ENCODE measurements around the gene CLEC2B. TPM values are rescaled to one million over a fixed set of nuclear protein-coding genes. Genes with fewer than 3 reads are reported as not detected.

The CLEC2B gene
- total RNA-seq, result 10 to 100 TPM; 53.7 to 61.4 TPM

DNA sequence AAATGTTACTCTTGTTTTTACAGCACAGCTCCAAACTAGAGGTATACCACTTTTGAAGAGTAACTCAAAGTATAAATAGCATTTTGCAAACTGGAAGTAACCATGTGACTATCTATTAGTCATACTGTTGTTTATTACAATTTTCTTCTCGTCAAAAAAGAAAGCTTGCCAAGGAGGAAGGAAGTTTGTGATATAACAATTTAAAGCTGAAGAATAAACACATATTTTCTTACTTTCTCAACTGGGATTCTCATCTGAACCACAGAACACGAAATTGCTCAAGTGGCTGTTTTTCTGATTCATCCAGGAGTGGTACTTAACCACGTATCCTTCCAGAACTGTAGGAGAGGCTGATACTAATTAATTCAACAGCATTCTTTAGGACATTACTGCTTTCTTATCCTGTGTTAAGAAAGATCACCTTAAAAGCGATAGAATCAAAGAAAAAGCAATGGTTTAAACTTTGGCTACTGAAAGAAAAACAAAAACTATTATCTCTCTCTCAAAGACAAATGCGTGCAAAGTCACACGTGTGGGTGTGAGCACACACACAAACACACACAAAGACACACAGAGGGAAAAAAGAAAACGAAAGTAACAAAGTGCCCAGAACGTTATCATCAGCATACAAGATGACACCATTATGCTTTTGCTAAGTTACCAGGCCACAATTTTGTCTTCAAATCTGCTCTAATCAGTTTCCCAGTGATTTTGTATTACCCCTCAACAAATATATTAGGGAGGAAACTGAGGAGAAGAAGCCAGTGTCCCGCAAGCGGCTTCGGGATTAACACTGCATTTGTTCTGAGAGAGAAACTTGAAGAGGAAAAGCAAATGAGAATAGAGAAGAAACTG is at the start of gene CLEC2B:
Gene CLEC2B (minus strand): TSS at position 48 of the 855 bp plus-strand sequence.
- Mint-ChIP-seq H3K4me3 (peak within 1 kb of the TSS; percentile 91), H3K27me3 (no peaks in the 10 kb centered on the region), H3K9me3 (peaks cover 3% of the 10 kb centered on the region), H3K36me3 (ENCODE audit: low read depth) (peaks cover 16% of the 10 kb centered on the region), H3K27ac (peak within 1 kb of the TSS; percentile 98), H3K4me1 (peaks cover 21% of the 10 kb centered on the region)
- CTCF ChIA-PET, result interaction anchor here (0.6 to 1.5 kb wide), 4 partner anchors 11 to 127 kb away, joined by 3 to 8 read pairs (median 3); no protein-coding TSS in a partner anchor
- POLR2A ChIA-PET, result interaction anchor here (1.0 to 2.0 kb wide), 6 partner anchors 72 to 200 kb away, joined by 3 to 10 read pairs (median 6); partner anchors contain the start of genes CD69 and CLEC2D
- peak; percentile 54 for DNase-seq

- peaks cover 27% of the 10 kb centered on the region for H3K4me1 Mint-ChIP-seq
- no peak for DNase-seq
- H3K27ac Mint-ChIP-seq, result no peak overlapping the region
- peaks cover 58% of the 10 kb centered on the region for H3K9me3 Mint-ChIP-seq
- POLR2A ChIA-PET, result no interaction called here
- peaks cover 8% of the 10 kb centered on the region for H3K27me3 Mint-ChIP-seq
- no peak overlapping the region for H3K4me3 Mint-ChIP-seq
- H3K36me3 Mint-ChIP-seq (ENCODE audit: low read depth), result peaks cover 46% of the 10 kb centered on the region
- CTCF ChIA-PET, result no interaction called here
Measured at GRCh38 chr12:9911708-9912107, 42.6 kb upstream of the CLEC2B start.

GRCh38 chr12:9910716-9911421 is 41.7 kb upstream of the CLEC2B start:
- Mint-ChIP-seq H3K4me3 (no peak overlapping the region), H3K4me1 (peaks cover 35% of the 10 kb centered on the region), H3K9me3 (peaks cover 58% of the 10 kb centered on the region), H3K27ac (peak overlapping the region; percentile 28), H3K36me3 (ENCODE audit: low read depth) (peaks cover 52% of the 10 kb centered on the region), H3K27me3 (peaks cover 6% of the 10 kb centered on the region)
- ChIA-PET CTCF (no interaction called here), POLR2A (no interaction called here)
- no peak for DNase-seq

DNA sequence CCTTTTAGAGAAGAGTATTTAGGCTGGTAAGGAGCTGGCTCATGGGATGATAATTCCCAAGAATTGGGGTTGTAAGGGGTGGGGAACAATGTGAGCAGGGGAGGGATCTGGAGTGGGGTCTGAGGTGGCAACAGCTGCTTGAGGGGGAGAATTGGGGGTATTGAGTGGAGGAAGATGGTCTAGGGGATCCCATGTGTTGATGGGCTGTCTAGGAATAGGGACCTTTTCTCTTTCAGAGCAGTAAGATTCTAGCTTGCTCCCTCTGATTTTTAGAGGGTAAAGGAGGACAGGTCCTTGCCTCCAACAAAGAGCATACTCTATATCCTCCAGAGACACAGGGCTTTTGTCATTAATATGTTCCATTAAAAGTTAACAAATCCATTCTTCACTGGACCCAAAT is 40.6 kb upstream of the CLEC2B start:
- Mint-ChIP-seq H3K36me3 (ENCODE audit: low read depth) (peaks cover 58% of the 10 kb centered on the region), H3K4me1 (peaks cover 41% of the 10 kb centered on the region), H3K9me3 (peaks cover 64% of the 10 kb centered on the region), H3K27me3 (peaks cover 4% of the 10 kb centered on the region), H3K27ac (no peak overlapping the region), H3K4me3 (no peak overlapping the region)
- no peak for DNase-seq
- POLR2A ChIA-PET, result no interaction called here
- CTCF ChIA-PET, result interaction anchor here (0.7 to 1.6 kb wide), 5 partner anchors 10 to 96 kb away, joined by 3 to 4 read pairs (median 3); no protein-coding TSS in a partner anchor

- CTCF ChIA-PET, result interaction anchor here (0.9 to 1.7 kb wide), 2 partner anchors 12 to 21 kb away, joined by 3 to 5 read pairs; no protein-coding TSS in a partner anchor
- Mint-ChIP-seq H3K4me1 (peaks cover 41% of the 10 kb centered on the region), H3K4me3 (no peak overlapping the region), H3K27ac (no peak overlapping the region), H3K9me3 (peaks cover 68% of the 10 kb centered on the region), H3K27me3 (no peaks in the 10 kb centered on the region), H3K36me3 (ENCODE audit: low read depth) (peaks cover 63% of the 10 kb centered on the region)
- no peak for DNase-seq
- POLR2A ChIA-PET, result no interaction called here
Measured at GRCh38 chr12:9908350-9908749, 39.2 kb upstream of the CLEC2B start.

DNA sequence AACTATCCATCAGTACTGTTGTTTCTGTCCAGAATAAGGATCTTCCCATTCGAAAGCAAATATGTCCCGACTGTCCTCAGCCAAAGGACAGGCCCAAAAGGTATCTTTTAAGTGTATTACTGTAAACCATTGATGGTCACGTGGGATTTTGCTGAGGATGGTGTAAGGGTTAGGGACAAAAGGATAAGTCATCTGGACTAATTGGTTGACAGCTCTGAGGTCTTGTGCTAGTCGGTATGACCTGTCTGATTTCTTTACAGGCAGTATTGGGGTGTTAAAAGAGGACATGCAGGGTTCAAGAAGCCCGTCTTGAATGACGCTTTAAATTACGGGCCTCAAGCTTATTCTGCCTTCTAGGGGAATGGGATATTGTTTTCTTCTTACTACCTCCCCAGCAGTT is 38.6 kb upstream of the CLEC2B start:
- CTCF ChIA-PET, result interaction anchor here (0.9 to 1.7 kb wide), 4 partner anchors 12 to 147 kb away, joined by 3 to 5 read pairs (median 4); partner anchors contain the start of gene CD69
- peaks cover 66% of the 10 kb centered on the region for H3K36me3 Mint-ChIP-seq (ENCODE audit: low read depth)
- DNase-seq, result no peak
- no peaks in the 10 kb centered on the region for H3K27me3 Mint-ChIP-seq
- no peak overlapping the region for H3K27ac Mint-ChIP-seq
- POLR2A ChIA-PET, result no interaction called here
- no peak overlapping the region for H3K4me3 Mint-ChIP-seq
- H3K4me1 Mint-ChIP-seq, result peaks cover 39% of the 10 kb centered on the region
- H3K9me3 Mint-ChIP-seq, result peaks cover 72% of the 10 kb centered on the region

- CTCF ChIA-PET, result interaction anchor here (0.6 to 2.0 kb wide), 9 partner anchors 11 to 247 kb away, joined by 3 to 6 read pairs (median 3); partner anchors contain the start of genes CD69 and CLEC2B
- no peak overlapping the region for H3K4me3 Mint-ChIP-seq
- H3K27me3 Mint-ChIP-seq, result no peaks in the 10 kb centered on the region
- H3K9me3 Mint-ChIP-seq, result peaks cover 71% of the 10 kb centered on the region
- POLR2A ChIA-PET, result no interaction called here
- peaks cover 66% of the 10 kb centered on the region for H3K36me3 Mint-ChIP-seq (ENCODE audit: low read depth)
- peak; percentile 45 for DNase-seq
- H3K4me1 Mint-ChIP-seq, result peaks cover 35% of the 10 kb centered on the region
- peak overlapping the region; percentile 59 for H3K27ac Mint-ChIP-seq
Measured at GRCh38 chr12:9906873-9907272, 37.7 kb upstream of the CLEC2B start.

DNA sequence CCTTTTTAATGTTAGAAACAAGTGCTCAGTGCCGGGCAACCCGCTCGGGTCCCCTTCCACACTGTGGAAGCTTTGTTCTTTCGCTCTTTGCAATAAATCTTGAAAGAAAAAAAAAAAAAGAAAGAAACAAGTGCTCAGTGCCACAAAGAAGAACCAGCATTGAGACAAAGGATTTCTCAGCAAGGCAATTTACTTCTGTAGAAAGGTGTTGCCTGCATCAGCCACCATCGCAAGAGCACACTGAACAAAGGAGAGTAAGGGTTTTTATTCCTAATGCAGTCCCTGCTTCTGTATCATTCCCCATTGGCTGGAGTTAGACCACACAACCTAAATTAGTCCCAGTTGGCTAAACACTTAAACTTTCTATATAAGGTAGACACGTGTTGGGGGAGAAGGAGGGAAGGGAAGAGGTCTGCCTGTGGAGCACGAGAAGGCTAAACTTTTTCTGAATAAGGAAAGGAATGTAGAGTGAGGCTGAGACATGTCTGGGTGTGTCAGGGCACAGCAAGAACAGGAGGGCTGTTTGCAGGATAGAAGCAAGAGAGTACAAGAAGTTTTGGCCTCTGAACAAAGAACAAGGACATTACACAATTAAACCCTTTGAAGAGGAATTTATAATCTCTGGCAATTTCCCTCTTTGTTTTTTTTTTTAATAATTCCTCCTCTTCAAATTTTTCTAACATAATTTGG is 33.5 kb upstream of the CLEC2B start:
- Mint-ChIP-seq H3K9me3 (peaks cover 42% of the 10 kb centered on the region), H3K27ac (no peak overlapping the region), H3K36me3 (ENCODE audit: low read depth) (peaks cover 36% of the 10 kb centered on the region), H3K4me1 (peaks cover 24% of the 10 kb centered on the region), H3K4me3 (no peak overlapping the region), H3K27me3 (no peaks in the 10 kb centered on the region)
- no peak for DNase-seq
- CTCF ChIA-PET, result interaction anchor here (0.7 to 1.4 kb wide), 3 partner anchors 12 to 30 kb away, joined by 3 read pairs; no protein-coding TSS in a partner anchor
- POLR2A ChIA-PET, result interaction anchor here (0.6 kb wide), 1 partner anchor 11 kb away, joined by 3 read pairs; no protein-coding TSS in a partner anchor

DNA sequence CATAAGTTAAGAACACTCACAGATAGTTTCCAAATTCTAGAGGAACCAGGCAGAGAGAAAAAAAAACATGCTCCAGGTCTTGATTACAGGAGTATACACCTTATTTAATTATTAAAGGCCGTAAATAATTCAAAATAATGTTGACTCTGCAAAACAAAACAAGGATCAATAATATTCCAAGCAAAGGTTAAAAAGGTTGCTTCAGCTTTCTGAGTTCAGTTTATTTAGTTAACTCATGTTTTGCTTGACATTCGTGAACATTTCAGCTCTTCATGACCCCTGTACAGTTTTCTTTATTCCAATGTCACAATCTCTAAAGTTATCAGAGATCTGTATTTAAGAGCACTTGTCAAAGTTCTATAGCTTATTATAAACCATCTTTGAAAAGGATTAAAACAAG is 31.8 kb upstream of the CLEC2B start:
- H3K4me1 Mint-ChIP-seq, result peaks cover 6% of the 10 kb centered on the region
- POLR2A ChIA-PET, result no interaction called here
- H3K27ac Mint-ChIP-seq, result no peak overlapping the region
- no peak overlapping the region for H3K4me3 Mint-ChIP-seq
- H3K9me3 Mint-ChIP-seq, result peaks cover 35% of the 10 kb centered on the region
- DNase-seq, result no peak
- CTCF ChIA-PET, result interaction anchor here (1.0 to 1.8 kb wide), 3 partner anchors 9 to 47 kb away, joined by 3 to 5 read pairs (median 4); no protein-coding TSS in a partner anchor
- H3K27me3 Mint-ChIP-seq, result no peaks in the 10 kb centered on the region
- H3K36me3 Mint-ChIP-seq (ENCODE audit: low read depth), result peaks cover 27% of the 10 kb centered on the region

GRCh38 chr12:9899209-9899608 is 30.1 kb upstream of the CLEC2B start:
- Mint-ChIP-seq H3K36me3 (ENCODE audit: low read depth) (peaks cover 16% of the 10 kb centered on the region), H3K27me3 (peaks cover 2% of the 10 kb centered on the region), H3K4me1 (peaks cover under 1% of the 10 kb centered on the region), H3K27ac (no peak overlapping the region), H3K4me3 (no peak overlapping the region), H3K9me3 (peaks cover 26% of the 10 kb centered on the region)
- DNase-seq, result no peak
- ChIA-PET POLR2A (no interaction called here), CTCF (interaction anchor here (1.4 to 1.8 kb wide), 2 partner anchors 22 to 45 kb away, joined by 4 to 5 read pairs; no protein-coding TSS in a partner anchor)

DNA sequence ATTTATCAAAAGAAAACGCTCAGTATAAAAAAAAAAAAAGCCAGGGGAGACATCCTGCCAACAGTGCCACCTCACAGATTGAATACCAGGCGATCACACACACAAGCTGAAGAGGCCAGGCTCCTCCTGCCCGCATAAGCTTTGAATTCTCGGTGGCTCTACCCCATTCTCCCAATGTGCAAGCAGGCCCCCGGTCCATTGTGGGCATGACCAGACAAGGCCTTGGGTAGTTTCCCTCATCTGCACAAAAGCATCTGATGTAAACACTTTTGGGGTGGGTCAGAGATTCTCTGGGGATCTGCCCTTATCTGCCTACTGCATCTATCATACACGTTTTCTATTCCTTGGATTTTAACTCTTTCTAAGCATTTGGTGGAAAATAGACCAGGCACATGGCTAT is 28.4 kb upstream of the CLEC2B start:
- peaks cover 4% of the 10 kb centered on the region for H3K4me1 Mint-ChIP-seq
- H3K27me3 Mint-ChIP-seq, result peaks cover 4% of the 10 kb centered on the region
- no peak for DNase-seq
- ChIA-PET POLR2A (no interaction called here), CTCF (interaction anchor here (1.1 kb wide), 1 partner anchor 12 kb away, joined by 3 read pairs; no protein-coding TSS in a partner anchor)
- H3K27ac Mint-ChIP-seq, result no peak overlapping the region
- peaks cover 10% of the 10 kb centered on the region for H3K9me3 Mint-ChIP-seq
- H3K4me3 Mint-ChIP-seq, result no peak overlapping the region
- H3K36me3 Mint-ChIP-seq (ENCODE audit: low read depth), result peaks cover 8% of the 10 kb centered on the region
